ENCODE results near the gene SART1.

- no peak for TF ChIP-seq POLR2A (IDR thresholded peaks at IDR 0.05; ENCODE audit: low read depth, low read length)
- TF ChIP-seq POLR2AphosphoS5 (IDR thresholded peaks at IDR 0.05; ENCODE audit: low read depth, low read length): no peak
- TF ChIP-seq TAF1 (IDR thresholded peaks at IDR 0.05; ENCODE audit: low read depth, low read length): no peak
- TF ChIP-seq SPI1 (IDR thresholded peaks at IDR 0.05; ENCODE audit: low read depth, low read length): no peak
- no peak for TF ChIP-seq PAX5 (IDR thresholded peaks at IDR 0.05; ENCODE audit: insufficient read depth, low read length, severe bottlenecking)
- no peak for TF ChIP-seq POU2F2 (IDR thresholded peaks at IDR 0.05; ENCODE audit: low read depth, low read length)
These were observed 689 bp upstream of the SART1 start for GRCh38 chr11:65960824-65961266.

All from GM12891 (cell line).